ENCODE data around the gene HNRNPA2B1. TPM values are rescaled to one million over a fixed set of nuclear protein-coding genes. Genes with fewer than 3 reads are reported as not detected.
"Not testable (repeated sequence)": the region's sequence is repeated elsewhere in the genome, so short reads cannot be mapped to it uniquely, and the experiment has no call there.

The HNRNPA2B1 gene
- polyA plus RNA-seq, 3 donors from 2014 or later = 442 to 823 (median 643) TPM

GRCh38 chr7:26194764-26195163, 5.8 kb downstream of the HNRNPA2B1 start:
- Mint-ChIP-seq H3K4me1 (peaks cover 90 to 100% of the 10 kb centered on the region in 2 donors), H3K27me3 (ENCODE audit: low read depth in 3 of 3) (peaks cover 33 to 61% (median 55%) of the 10 kb centered on the region in 3 donors), H3K27ac (peak overlapping the region in 5 of 6 donors; percentile 80 to 100 (median 90)), H3K4me3 (peak overlapping the region; percentile 70 to 79 (median 76)), H3K36me3 (peaks cover 65 to 81% (median 74%) of the 10 kb centered on the region in 3 donors)
- H3K9me3 Mint-ChIP-seq = not testable (repeated sequence)
- DNase-seq = peak in 1 of 3 donors; percentile 15

GRCh38 chr7:26193432-26194207, 6.9 kb downstream of the HNRNPA2B1 start:
- Mint-ChIP-seq H3K27ac (peak overlapping the region; percentile 80 to 100 (median 90)), H3K27me3 (ENCODE audit: low read depth in 3 of 3) (peaks cover 31 to 54% (median 51%) of the 10 kb centered on the region in 3 donors), H3K4me3 (peak overlapping the region; percentile 70 to 79 (median 76)), H3K36me3 (peaks cover 58 to 79% (median 71%) of the 10 kb centered on the region in 3 donors), H3K4me1 (peaks cover 83 to 100% of the 10 kb centered on the region in 2 donors), H3K9me3 (no peaks in the 10 kb centered on the region)
- peak in 1 of 3 donors; percentile 19 for DNase-seq

- Mint-ChIP-seq H3K27me3 (ENCODE audit: low read depth in 3 of 3) (peaks cover 28 to 57% (median 54%) of the 10 kb centered on the region in 3 donors), H3K4me1 (peaks cover 83 to 97% of the 10 kb centered on the region in 2 donors), H3K9me3 (no peaks in the 10 kb centered on the region), H3K4me3 (peak overlapping the region; percentile 13 to 72 (median 67)), H3K36me3 (peaks cover 52 to 78% (median 71%) of the 10 kb centered on the region in 3 donors), H3K27ac (peak overlapping the region; percentile 53 to 100 (median 84))
- no peak for DNase-seq
These were observed 8.0 kb downstream of the HNRNPA2B1 start for GRCh38 chr7:26192485-26193087.

- DNase-seq = no peak
These were observed 8.5 kb downstream of the HNRNPA2B1 start for GRCh38 chr7:26191974-26192479.

GRCh38 chr7:26191233-26191973, 9.1 kb downstream of the HNRNPA2B1 start:
- Mint-ChIP-seq H3K9me3 (no peaks in the 10 kb centered on the region), H3K27ac (peak overlapping the region in 5 of 6 donors; percentile 22 to 100 (median 73)), H3K4me3 (peak overlapping the region in 3 of 5 donors; percentile 6 to 22 (median 7)), H3K4me1 (peaks cover 81 to 97% of the 10 kb centered on the region in 2 donors), H3K27me3 (ENCODE audit: low read depth in 3 of 3) (peaks cover 26 to 58% (median 52%) of the 10 kb centered on the region in 3 donors), H3K36me3 (peaks cover 41 to 71% (median 63%) of the 10 kb centered on the region in 3 donors)
- no peak for DNase-seq

More at GRCh38 chr7:26191974-26192479, 8.5 kb downstream of the HNRNPA2B1 start:
- Mint-ChIP-seq H3K4me1 (peaks cover 82 to 97% of the 10 kb centered on the region in 2 donors), H3K4me3 (peak overlapping the region; percentile 4 to 67 (median 41)), H3K9me3 (no peaks in the 10 kb centered on the region), H3K36me3 (peaks cover 48 to 77% (median 67%) of the 10 kb centered on the region in 3 donors), H3K27ac (peak overlapping the region; percentile 53 to 100 (median 80)), H3K27me3 (ENCODE audit: low read depth in 3 of 3) (peaks cover 28 to 58% (median 56%) of the 10 kb centered on the region in 3 donors)

- H3K4me3 Mint-ChIP-seq = peak overlapping the region in 1 of 5 donors; percentile 22
- peak in 1 of 3 donors; percentile 12 for DNase-seq
- H3K4me1 Mint-ChIP-seq = peaks cover 79 to 97% of the 10 kb centered on the region in 2 donors
- peaks cover 36 to 61% (median 54%) of the 10 kb centered on the region in 3 donors for H3K36me3 Mint-ChIP-seq
- H3K9me3 Mint-ChIP-seq = no peaks in the 10 kb centered on the region
- peaks cover 20 to 52% (median 43%) of the 10 kb centered on the region in 3 donors for H3K27me3 Mint-ChIP-seq (ENCODE audit: low read depth in 3 of 3)
- H3K27ac Mint-ChIP-seq = peak overlapping the region in 5 of 6 donors; percentile 19 to 73 (median 68)
These were observed 10.1 kb downstream of the HNRNPA2B1 start for GRCh38 chr7:26190417-26190869.

- peaks cover 79 to 97% of the 10 kb centered on the region in 2 donors for H3K4me1 Mint-ChIP-seq
- no peak overlapping the region for H3K4me3 Mint-ChIP-seq
- H3K27ac Mint-ChIP-seq = peak overlapping the region in 4 of 6 donors; percentile 9 to 69 (median 48)
- no peak for DNase-seq
- H3K9me3 Mint-ChIP-seq = no peaks in the 10 kb centered on the region
- H3K27me3 Mint-ChIP-seq (ENCODE audit: low read depth in 3 of 3) = peaks cover 19 to 47% (median 38%) of the 10 kb centered on the region in 3 donors
- peaks cover 34 to 64% (median 53%) of the 10 kb centered on the region in 3 donors for H3K36me3 Mint-ChIP-seq
These were observed 10.8 kb downstream of the HNRNPA2B1 start for GRCh38 chr7:26189697-26190096.

GRCh38 chr7:26188957-26189541, 11.5 kb downstream of the HNRNPA2B1 start:
- peaks cover 32 to 64% (median 53%) of the 10 kb centered on the region in 3 donors for H3K36me3 Mint-ChIP-seq
- no peak overlapping the region for H3K4me3 Mint-ChIP-seq

GRCh38 chr7:26188206-26188956, 12.2 kb downstream of the HNRNPA2B1 start:
- Mint-ChIP-seq H3K9me3 (no peaks in the 10 kb centered on the region), H3K27ac (peak overlapping the region; percentile 38 to 77 (median 66)), H3K27me3 (ENCODE audit: low read depth in 3 of 3) (peaks cover 11 to 37% (median 30%) of the 10 kb centered on the region in 3 donors), H3K4me3 (no peak overlapping the region), H3K4me1 (peaks cover 79 to 97% of the 10 kb centered on the region in 2 donors), H3K36me3 (peaks cover 25 to 57% (median 46%) of the 10 kb centered on the region in 3 donors)
- DNase-seq = peak in 2 of 3 donors; percentile 19 to 20

More at GRCh38 chr7:26188957-26189541, 11.5 kb downstream of the HNRNPA2B1 start:
- Mint-ChIP-seq H3K9me3 (no peaks in the 10 kb centered on the region), H3K27me3 (ENCODE audit: low read depth in 3 of 3) (peaks cover 14 to 41% (median 32%) of the 10 kb centered on the region in 3 donors), H3K27ac (peak overlapping the region; percentile 26 to 69 (median 60)), H3K4me1 (peaks cover 79 to 97% of the 10 kb centered on the region in 2 donors)
- DNase-seq = peak in 2 of 3 donors; percentile 14 to 19

- peak in 1 of 3 donors; percentile 21 for DNase-seq
- peaks cover 19 to 49% (median 38%) of the 10 kb centered on the region in 3 donors for H3K36me3 Mint-ChIP-seq
- peaks cover 75 to 95% of the 10 kb centered on the region in 2 donors for H3K4me1 Mint-ChIP-seq
- H3K27ac Mint-ChIP-seq = peak overlapping the region; percentile 31 to 85 (median 73)
- peak overlapping the region in 1 of 5 donors; percentile 11 for H3K4me3 Mint-ChIP-seq
- H3K9me3 Mint-ChIP-seq = no peaks in the 10 kb centered on the region
- peaks cover 8 to 30% (median 26%) of the 10 kb centered on the region in 3 donors for H3K27me3 Mint-ChIP-seq (ENCODE audit: low read depth in 3 of 3)
These were observed 13.0 kb downstream of the HNRNPA2B1 start for GRCh38 chr7:26187380-26188205.
